ENCODE results near the gene NR4A3. TPM values are rescaled to one million over a fixed set of nuclear protein-coding genes. Genes with fewer than 3 reads are reported as not detected.
A peak's percentile ranks its signal among the peaks of the same experiment; 100 is the strongest.

The NR4A3 gene
- total and polyA plus RNA-seq, 10 of the 15 experiments (the other 5 are each of a cell fraction or from before 2014, with no cell fraction given) = 0.04 to 2.1 (median 0.64) TPM; not detected in 1

- SMC1A ChIA-PET (ENCODE audit: uncharacterized antibody, unreplicated experiment) = interaction anchor here (0.5 to 2.9 kb wide), 7 partner anchors 11 to 871 kb away, joined by 3 to 9 read pairs (median 3); no protein-coding TSS in a partner anchor
- in situ Hi-C loops (cut with MboI) (no loop called here), intact Hi-C loops (cut with micrococcal nuclease; ENCODE audit: unreplicated experiment) (loop anchor here (2.0 kb wide), 2 partner anchors 38 to 82 kb away; no protein-coding TSS in a partner anchor)
- CTCF ChIA-PET = interaction anchor here (0.6 to 3.8 kb wide), 9 partner anchors 8 to 374 kb away, joined by 3 to 14 read pairs (median 3); no protein-coding TSS in a partner anchor
- RAD21 ChIA-PET (ENCODE audit: unreplicated experiment) = interaction anchor here (0.7 to 2.4 kb wide), 6 partner anchors 11 to 87 kb away, joined by 3 to 8 read pairs (median 3); no protein-coding TSS in a partner anchor
- peak within 1 kb of the TSS; percentile 92 for H3K27ac ChIP-seq (ENCODE audit: control insufficient read depth, insufficient read depth)
- POLR2A ChIA-PET = no interaction called here
- H2AFZ ChIP-seq (ENCODE audit: control insufficient read depth, low read depth, low read length) = peak within 1 kb of the TSS; percentile 95
- peak within 1 kb of the TSS; percentile 91 for H3K9ac ChIP-seq (ENCODE audit: control insufficient read depth, insufficient read depth, low read length)
- TSS peak; percentile 68 for BruUV-seq (replicated peaks)
- peak within 1 kb of the TSS; percentile 91 for H3K4me3 ChIP-seq
- H3K36me3 ChIP-seq (ENCODE audit: control insufficient read depth in 2 of 2, insufficient read depth in 2 of 2, low read length in 1 of 2) = no peaks in the 10 kb centered on the region
- H3K4me1 ChIP-seq (ENCODE audit: control insufficient read depth, insufficient read depth, low read length) = peaks cover 5% of the 10 kb centered on the region; the same call in 1 of the 2 replicates
- peaks cover 17% of the 10 kb centered on the region for H3K79me2 ChIP-seq (ENCODE audit: control insufficient read depth, insufficient read depth, low read length)
- H3K4me2 ChIP-seq (ENCODE audit: control insufficient read depth, insufficient read depth) = peak within 1 kb of the TSS; percentile 82
- ATAC-seq (peak; percentile 93), DNase-seq (ENCODE audit: low read depth, low spot score) (peak; percentile 16), FAIRE-seq (no peak)
- H4K20me1 ChIP-seq (ENCODE audit: control insufficient read depth, insufficient read depth) = no peaks in the 10 kb centered on the region
- under 1% methylated on average over 62 of the region's 76 CpGs for WGBS (ENCODE audit: insufficient coverage, insufficient replicate concordance, low lambda C conversion rate, missing lambda C conversion rate)
- no peaks in the 10 kb centered on the region; the same call in 2 of the 3 replicates for H3K9me3 ChIP-seq (replicated peaks; ENCODE audit: control insufficient read depth, insufficient read depth, low read length)
- no peaks in the 10 kb centered on the region for H3K27me3 ChIP-seq (replicated peaks in 1 of 2; ENCODE audit: control insufficient read depth in 2 of 2, insufficient read depth in 2 of 2, low read length in 1 of 2)
- 0 out of 2 replicates have a peak, but pooled peaks have one; percentile 19 for TF ChIP-seq GABPA (IDR thresholded peaks at IDR 0.05; ENCODE audit: low read depth)
- TF ChIP-seq BRCA1 (IDR thresholded peaks at IDR 0.05; ENCODE audit: low read depth, low read length) = no peak
- no peak for TF ChIP-seq IRF5 (IDR thresholded peaks at IDR 0.05; ENCODE audit: borderline replicate concordance)
- peak; percentile 85 for TF ChIP-seq POLR2A (IDR thresholded peaks at IDR 0.05; ENCODE audit: low read depth, low read length)
- no peak for TF ChIP-seq NR2C1 (IDR thresholded peaks at IDR 0.05)
- 0 out of 2 replicates have a peak, but pooled peaks have one; percentile 55 for TF ChIP-seq DPF2 (IDR thresholded peaks at IDR 0.05)
- no peak for TF ChIP-seq BACH1 (IDR thresholded peaks at IDR 0.05; ENCODE audit: borderline replicate concordance)
- TF ChIP-seq E2F8 (IDR thresholded peaks at IDR 0.05; ENCODE audit: low read depth, partially characterized antibody) = no peak
- peak; percentile 64; the same call in 1 of the 2 replicates for TF ChIP-seq LARP7 (IDR thresholded peaks at IDR 0.05)
- TF ChIP-seq RCOR1 (conservative IDR thresholded peaks at IDR 0.05; ENCODE audit: low read depth, low read length) = no peak
- no peak for TF ChIP-seq ZZZ3 (IDR thresholded peaks at IDR 0.05; ENCODE audit: control insufficient read depth, insufficient read length, low read depth)
- TF ChIP-seq REST (IDR thresholded peaks at IDR 0.05; ENCODE audit: low read depth, low read length) = 0 out of 2 replicates have a peak, but pooled peaks have one; percentile 12
- TF ChIP-seq JUNB (IDR thresholded peaks at IDR 0.05) = no peak
- TF ChIP-seq CREM (IDR thresholded peaks at IDR 0.05; ENCODE audit: low read depth) = peak; percentile 43; the same call in 1 of the 2 replicates
- no peak for TF ChIP-seq SMAD1 (IDR thresholded peaks at IDR 0.05; ENCODE audit: low read depth, partially characterized antibody)
- TF ChIP-seq POLR2AphosphoS5 (IDR thresholded peaks at IDR 0.05; ENCODE audit: low read length) = peak; percentile 71
- no peak for TF ChIP-seq STAT3 (IDR thresholded peaks at IDR 0.05; ENCODE audit: low read depth, low read length)
Observed at GRCh38 chr9:99906403-99907207, 84.9 kb downstream of the NR4A3 start, which contains the start of gene STX17. Gene STX17, plus strand, starts transcription at chr9:99906654. Its CDS starts 8,586 bp downstream, at chr9:99915240.

Measured in GM12878 (cell line).